SU-DHL-6 (cell line): ENCODE data around the gene SRSF4.

Source experiments
- H2AFZ ChIP-seq: fragments of 200-600 bp; sonication (generic); 2 replicates; pipeline ENCODE4 v1.6.1; 2014; ENCODE audit warnings: low read depth, mild to moderate bottlenecking, moderate library complexity, mixed read lengths, antibody characterized with exemption, low read length; ENCODE audit not compliant: severe bottlenecking
- H3F3A ChIP-seq: fragments of 200-600 bp; shearing (Covaris generic); 2 replicates; pipeline ENCODE4 v1.6.0; 2016; ENCODE audit warnings: antibody characterized with exemption, mild to moderate bottlenecking; ENCODE audit not compliant: insufficient read depth
- H3K27ac ChIP-seq: fragments of 200-600 bp; sonication (generic); 2 replicates; pipeline ENCODE4 v1.5.1; 2016; ENCODE audit warnings: low read depth, mild to moderate bottlenecking, low read length, moderate library complexity, mixed read lengths
- H3K27me3 ChIP-seq: fragments of 200-600 bp; sonication (generic), shearing (Covaris generic); 2 replicates; pipeline ENCODE4 v1.6.0; 2014; ENCODE audit warnings: mild to moderate bottlenecking, low read length
- H3K36me3 ChIP-seq: fragments of 200-600 bp; sonication (generic); 2 replicates; pipeline ENCODE4 v1.6.1; 2014; ENCODE audit warnings: mild to moderate bottlenecking, low read length, mixed read lengths
- H3K4me2 ChIP-seq: fragments of 300-600, 200-600 bp; shearing (Covaris generic), sonication (generic); 2 replicates; pipeline ENCODE4 v1.6.0; 2014; ENCODE audit warnings: low read length, low read depth, mild to moderate bottlenecking; ENCODE audit not compliant: poor library complexity, severe bottlenecking
- H3K4me3 ChIP-seq: fragments of 200-600 bp; sonication (generic); 2 replicates; pipeline ENCODE4 v1.5.1; 2014; ENCODE audit warnings: antibody characterized with exemption, low read length, mild to moderate bottlenecking, mixed read lengths; ENCODE audit not compliant: insufficient read depth, poor library complexity, severe bottlenecking
- H3K79me2 ChIP-seq: fragments of 200-600 bp; sonication (generic); 2 replicates; pipeline ENCODE4 v1.6.1; 2014; ENCODE audit warnings: mild to moderate bottlenecking, low read length, moderate library complexity; ENCODE audit not compliant: insufficient read depth
- H3K9ac ChIP-seq: fragments of 200-600 bp; sonication (generic); 2 replicates; pipeline ENCODE4 v1.7.0; 2014; ENCODE audit warnings: mild to moderate bottlenecking, low read length
- H3K9me2 ChIP-seq: fragments of 200-600 bp; sonication (generic); replicated peaks from 2 replicates; pipeline ENCODE4 v1.6.1; 2014; ENCODE audit warnings: low read length; ENCODE audit not compliant: insufficient read depth
- H3K9me3 ChIP-seq: fragments of 200-600 bp; sonication (generic); 2 replicates; pipeline ENCODE4 v1.6.1; 2014; ENCODE audit warnings: low read length, mixed read lengths; ENCODE audit not compliant: insufficient read depth
- H4K20me1 ChIP-seq: fragments of 200-600 bp; sonication (generic); 2 replicates; pipeline ENCODE4 v1.6.1; 2014; ENCODE audit warnings: low read depth, mild to moderate bottlenecking, antibody characterized with exemption, low read length, moderate library complexity, mixed read lengths
- EZH2phosphoT487 ChIP-seq: fragments of 200-600 bp; sonication (generic), shearing (Covaris generic); conservative IDR thresholded peaks from 2 replicates; pipeline ENCODE4 v1.6.1; 2018; ENCODE audit warnings: mild to moderate bottlenecking, antibody characterized with exemption, low read length, moderate library complexity, mixed read lengths
- TF ChIP-seq, protein P1 (sequence below): fragments of 200-600 bp; sonication (generic); IDR thresholded peaks from one replicate; pipeline ENCODE4 v1.5.1; 2017; ENCODE audit warnings: antibody characterized with exemption, mild to moderate bottlenecking, low read length, moderate library complexity; ENCODE audit not compliant: insufficient read depth, poor library complexity, severe bottlenecking

The SRSF4 gene

DNA sequence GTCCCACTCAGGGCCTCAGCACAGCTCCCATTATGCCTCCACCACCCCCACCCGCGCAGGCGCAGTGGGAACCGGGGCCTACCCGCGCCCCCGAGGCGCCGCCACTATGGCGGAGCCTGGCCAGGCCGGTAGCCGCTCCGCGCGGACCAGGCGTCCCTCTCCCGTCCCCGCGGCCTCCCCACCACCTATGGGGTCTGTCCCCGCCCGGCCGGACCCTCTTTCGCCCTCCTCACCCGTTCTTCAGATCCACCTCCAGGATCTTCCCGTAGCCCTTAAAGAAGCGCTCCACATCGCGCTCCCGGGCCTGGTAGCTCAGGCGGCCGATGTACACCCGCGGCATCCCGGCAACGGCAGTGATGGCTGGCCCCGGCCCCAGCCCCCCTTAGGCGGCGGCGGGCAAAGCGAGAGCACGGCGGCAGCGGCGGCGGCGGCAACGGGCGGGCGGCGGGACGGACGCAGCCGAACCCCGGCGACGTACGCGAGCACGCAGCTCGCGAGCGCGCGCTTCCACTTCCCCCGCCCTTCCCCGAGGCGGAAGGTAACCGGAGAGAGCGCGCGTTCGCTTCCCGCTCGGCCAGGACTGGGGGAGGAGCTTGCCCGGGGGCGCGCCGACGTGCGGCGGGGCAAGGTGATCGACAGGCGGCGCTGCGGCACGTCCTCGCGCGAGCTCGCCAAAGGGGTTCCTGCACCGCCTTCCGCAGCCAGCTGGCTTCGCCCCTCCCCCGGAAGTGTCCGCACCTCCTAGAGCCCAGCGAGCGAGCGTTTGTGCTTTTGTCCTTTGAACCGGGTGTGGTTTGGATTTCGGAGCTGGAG is at the start of gene SRSF4:
SRSF4 (minus strand) TSS at position 488 of the 813 bp plus-strand sequence; CDS start at position 340, 148 bp downstream.
- H3K27me3 ChIP-seq: no peaks in the 10 kb centered on the region
- peak within 1 kb of the TSS; percentile 87 for H2AFZ ChIP-seq
- TF ChIP-seq EZH2phosphoT487: no peak
- TF ChIP-seq, protein P1, sequence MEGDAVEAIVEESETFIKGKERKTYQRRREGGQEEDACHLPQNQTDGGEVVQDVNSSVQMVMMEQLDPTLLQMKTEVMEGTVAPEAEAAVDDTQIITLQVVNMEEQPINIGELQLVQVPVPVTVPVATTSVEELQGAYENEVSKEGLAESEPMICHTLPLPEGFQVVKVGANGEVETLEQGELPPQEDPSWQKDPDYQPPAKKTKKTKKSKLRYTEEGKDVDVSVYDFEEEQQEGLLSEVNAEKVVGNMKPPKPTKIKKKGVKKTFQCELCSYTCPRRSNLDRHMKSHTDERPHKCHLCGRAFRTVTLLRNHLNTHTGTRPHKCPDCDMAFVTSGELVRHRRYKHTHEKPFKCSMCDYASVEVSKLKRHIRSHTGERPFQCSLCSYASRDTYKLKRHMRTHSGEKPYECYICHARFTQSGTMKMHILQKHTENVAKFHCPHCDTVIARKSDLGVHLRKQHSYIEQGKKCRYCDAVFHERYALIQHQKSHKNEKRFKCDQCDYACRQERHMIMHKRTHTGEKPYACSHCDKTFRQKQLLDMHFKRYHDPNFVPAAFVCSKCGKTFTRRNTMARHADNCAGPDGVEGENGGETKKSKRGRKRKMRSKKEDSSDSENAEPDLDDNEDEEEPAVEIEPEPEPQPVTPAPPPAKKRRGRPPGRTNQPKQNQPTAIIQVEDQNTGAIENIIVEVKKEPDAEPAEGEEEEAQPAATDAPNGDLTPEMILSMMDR: peak; percentile 36
- H3K79me2 ChIP-seq: peaks cover 50% of the 10 kb centered on the region
- H3K36me3 ChIP-seq: peaks cover 16% of the 10 kb centered on the region
- H4K20me1 ChIP-seq: peaks cover 31% of the 10 kb centered on the region
- H3K9me2 ChIP-seq: no peaks in the 10 kb centered on the region
- H3K27ac ChIP-seq: peak within 1 kb of the TSS; percentile 87
- H3K9me3 ChIP-seq: no peaks in the 10 kb centered on the region
- peak within 1 kb of the TSS; percentile 96 for H3K4me2 ChIP-seq
- peaks cover 16% of the 10 kb centered on the region for H3F3A ChIP-seq
- H3K4me3 ChIP-seq: peak within 1 kb of the TSS; percentile 97
- peak within 1 kb of the TSS; percentile 99 for H3K9ac ChIP-seq

DNA sequence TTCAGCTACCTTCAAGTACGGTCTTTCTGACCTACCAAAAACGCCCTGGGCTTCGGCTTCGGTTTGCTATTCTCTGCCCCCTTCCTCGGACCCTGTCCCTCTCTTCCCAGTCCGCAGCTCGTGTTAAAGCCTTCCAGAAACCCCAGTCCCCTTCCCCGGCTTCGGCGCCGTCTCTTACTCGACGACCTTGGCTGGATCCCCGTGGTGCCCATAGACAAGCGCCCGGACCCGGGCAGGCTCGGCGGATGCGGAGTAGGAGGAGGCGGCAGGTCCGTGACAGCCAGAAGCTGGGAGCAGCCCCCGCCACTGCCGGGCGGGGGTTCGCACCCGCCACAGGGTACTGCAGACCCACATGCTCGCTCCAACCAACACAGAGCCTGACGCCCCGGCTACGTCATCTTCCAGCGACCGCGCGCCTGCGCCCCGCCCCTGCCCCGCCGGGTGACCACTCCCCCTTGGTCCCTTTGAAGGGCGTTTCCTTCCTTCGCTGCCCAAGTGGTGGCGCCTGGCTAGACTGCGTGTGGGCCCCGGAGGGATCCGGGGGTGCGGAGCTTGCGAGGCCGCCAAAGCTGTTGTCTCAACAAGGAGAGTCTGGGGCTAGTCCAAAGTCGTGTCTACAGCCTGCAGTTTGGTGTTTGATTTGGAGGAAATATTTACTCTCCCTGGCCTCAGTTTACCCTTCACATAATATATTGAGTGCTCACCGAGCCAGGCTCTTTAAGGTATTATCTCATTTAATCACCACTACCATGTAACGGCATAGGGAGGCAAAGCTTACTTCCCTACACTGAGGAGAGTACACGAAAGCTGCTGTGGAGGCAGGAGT is 49.1 kb upstream of the SRSF4 start, which contains the start of gene MECR:
MECR (minus strand) TSS at position 382 of the 826 bp plus-strand sequence; CDS start at position 354, 28 bp downstream.
- H3K9ac ChIP-seq: peak within 1 kb of the TSS; percentile 78
- H3F3A ChIP-seq: no peaks in the 10 kb centered on the region
- H4K20me1 ChIP-seq: no peaks in the 10 kb centered on the region
- H3K4me2 ChIP-seq: peak within 1 kb of the TSS; percentile 82
- no peaks in the 10 kb centered on the region for H3K27me3 ChIP-seq
- H3K9me2 ChIP-seq: no peaks in the 10 kb centered on the region
- H3K4me3 ChIP-seq: peak within 1 kb of the TSS; percentile 82
- no peaks in the 10 kb centered on the region for H3K36me3 ChIP-seq
- H3K27ac ChIP-seq: no peak within 1 kb of the TSS
- TF ChIP-seq, protein P1: no peak
- no peak for TF ChIP-seq EZH2phosphoT487
- no peaks in the 10 kb centered on the region for H3K9me3 ChIP-seq
- H3K79me2 ChIP-seq: peaks cover 13% of the 10 kb centered on the region
- peak within 1 kb of the TSS; percentile 94 for H2AFZ ChIP-seq

DNA sequence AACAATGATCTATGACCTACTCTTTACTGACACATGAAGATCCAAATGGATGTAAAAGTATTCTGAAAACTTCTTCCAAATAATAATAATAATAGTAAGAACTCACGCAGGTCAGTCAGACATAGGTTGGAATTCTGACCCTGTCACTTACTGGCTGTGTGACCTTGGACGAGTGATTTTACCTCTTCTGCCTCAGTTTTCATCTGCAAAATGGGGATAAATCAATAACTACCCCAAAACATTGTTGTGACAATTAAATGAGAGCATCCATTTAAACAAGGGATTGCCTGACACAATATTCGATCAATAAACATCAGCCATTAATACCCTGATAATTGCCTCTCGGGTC is 48.5 kb upstream of the SRSF4 start:
- H3F3A ChIP-seq: no peaks in the 10 kb centered on the region
- no peaks in the 10 kb centered on the region for H4K20me1 ChIP-seq
- TF ChIP-seq, protein P1: no peak
- no peak for TF ChIP-seq EZH2phosphoT487
- H3K27ac ChIP-seq: no peak overlapping the region
- H3K27me3 ChIP-seq: no peaks in the 10 kb centered on the region
- H3K9me3 ChIP-seq: no peaks in the 10 kb centered on the region
- peak overlapping the region; percentile 82 for H3K4me3 ChIP-seq
- H3K4me2 ChIP-seq: peak overlapping the region; percentile 82
- H3K36me3 ChIP-seq: no peaks in the 10 kb centered on the region
- H3K9ac ChIP-seq: peak overlapping the region; percentile 78
- H3K9me2 ChIP-seq: no peaks in the 10 kb centered on the region
- H2AFZ ChIP-seq: peak overlapping the region; percentile 94
- peaks cover 13% of the 10 kb centered on the region for H3K79me2 ChIP-seq
